Measurements from ENCODE around the gene HDAC9. TPM values are rescaled to one million over a fixed set of nuclear protein-coding genes. Genes with fewer than 3 reads are reported as not detected.

The HDAC9 gene
- total RNA-seq, 1 experiment from 2014 or later, result 7.7 TPM

DNA sequence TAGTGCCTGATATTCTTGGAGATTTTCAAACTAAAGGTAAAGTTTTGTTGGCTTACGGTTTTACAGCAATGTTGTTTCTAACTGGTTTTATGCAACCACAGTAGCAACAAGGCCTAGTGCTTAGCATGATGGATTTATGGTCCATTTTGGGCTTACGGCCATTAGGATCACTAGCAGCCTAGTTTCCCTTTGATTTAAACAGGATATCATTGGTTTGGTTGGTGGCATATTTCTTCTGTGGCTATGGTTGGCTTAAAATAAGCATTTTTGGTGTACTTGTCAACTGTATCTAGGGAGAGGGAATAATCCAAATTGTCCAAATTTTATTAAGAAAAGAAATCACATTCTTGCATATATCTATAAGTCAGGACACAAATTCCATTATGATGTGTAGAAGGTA is 194.0 kb downstream of the HDAC9 start:
- Histone ChIP-seq H3K79me2 (ENCODE audit: insufficient read depth, low read length) (no peaks in the 10 kb centered on the region), H3K9me3 (ENCODE audit: control insufficient read depth, low read depth, low read length) (no peaks in the 10 kb centered on the region), H3K23ac (ENCODE audit: insufficient read length, low read depth, low read length) (no peak overlapping the region), H2BK120ac (ENCODE audit: low read depth, low read length, poor library complexity, severe bottlenecking) (no peak overlapping the region), H3K27me3 (ENCODE audit: insufficient read depth, low read length) (no peaks in the 10 kb centered on the region), H3K14ac (ENCODE audit: insufficient read depth, low read length) (no peak overlapping the region), H3K4ac (ENCODE audit: low read depth, low read length) (no peak overlapping the region), H2BK20ac (ENCODE audit: low read depth, low read length, poor library complexity, severe bottlenecking) (no peak overlapping the region), H2AFZ (ENCODE audit: low read length) (no peak overlapping the region), H4K8ac (replicated peaks; ENCODE audit: insufficient read length, low read depth, low read length) (no peak overlapping the region), H3K79me1 (ENCODE audit: insufficient read depth, low read depth, low read length, poor library complexity, severe bottlenecking) (no peaks in the 10 kb centered on the region), H2BK5ac (ENCODE audit: insufficient read length, low read length) (no peak overlapping the region), H4K5ac (ENCODE audit: insufficient read length, low read depth, low read length) (no peak overlapping the region), H3K9ac (ENCODE audit: extremely low read depth, insufficient read length, low read length) (no peak overlapping the region), H3T11ph (ENCODE audit: low read length) (no peak overlapping the region), H4K20me1 (ENCODE audit: control insufficient read depth, insufficient read depth, insufficient read length) (no peaks in the 10 kb centered on the region), H3K56ac (ENCODE audit: insufficient read length, low read depth, low read length) (no peak overlapping the region), H3K4me2 (ENCODE audit: insufficient read depth, insufficient read length, low read length) (no peak overlapping the region), H3K23me2 (ENCODE audit: insufficient read length, low read depth, low read length, poor library complexity, severe bottlenecking) (no peaks in the 10 kb centered on the region), H3K27ac (ENCODE audit: insufficient read length, low read depth, low read length) (no peak overlapping the region), H4K91ac (ENCODE audit: insufficient read length, low read depth, low read length) (no peak overlapping the region), H3K4me1 (ENCODE audit: insufficient read depth, low read length) (no peaks in the 10 kb centered on the region), H3K18ac (ENCODE audit: insufficient read length, low read depth, low read length) (no peak overlapping the region), H2BK12ac (ENCODE audit: insufficient read length, low read depth, low read length) (no peak overlapping the region), H2AK5ac (ENCODE audit: insufficient read length, low read length) (no peak overlapping the region), H2BK15ac (ENCODE audit: low read depth, low read length) (no peak overlapping the region)
- no peak for DNase-seq
- Mint-ChIP-seq H3K27ac (no peak overlapping the region), H3K4me3 (no peak overlapping the region), H3K36me3 (ENCODE audit: insufficient read depth in 1 of 3, low read depth in 3 of 3) (no peaks in the 10 kb centered on the region), H3K27me3 (ENCODE audit: low read depth) (no peaks in the 10 kb centered on the region), H3K9me3 (no peaks in the 10 kb centered on the region), H3K4me1 (no peaks in the 10 kb centered on the region)
- no CpG with 5 or more reads among the region's 2 CpGs for WGBS (ENCODE audit: extremely low coverage, insufficient read length, low lambda C conversion rate)
- TF ChIP-seq, protein P1, sequence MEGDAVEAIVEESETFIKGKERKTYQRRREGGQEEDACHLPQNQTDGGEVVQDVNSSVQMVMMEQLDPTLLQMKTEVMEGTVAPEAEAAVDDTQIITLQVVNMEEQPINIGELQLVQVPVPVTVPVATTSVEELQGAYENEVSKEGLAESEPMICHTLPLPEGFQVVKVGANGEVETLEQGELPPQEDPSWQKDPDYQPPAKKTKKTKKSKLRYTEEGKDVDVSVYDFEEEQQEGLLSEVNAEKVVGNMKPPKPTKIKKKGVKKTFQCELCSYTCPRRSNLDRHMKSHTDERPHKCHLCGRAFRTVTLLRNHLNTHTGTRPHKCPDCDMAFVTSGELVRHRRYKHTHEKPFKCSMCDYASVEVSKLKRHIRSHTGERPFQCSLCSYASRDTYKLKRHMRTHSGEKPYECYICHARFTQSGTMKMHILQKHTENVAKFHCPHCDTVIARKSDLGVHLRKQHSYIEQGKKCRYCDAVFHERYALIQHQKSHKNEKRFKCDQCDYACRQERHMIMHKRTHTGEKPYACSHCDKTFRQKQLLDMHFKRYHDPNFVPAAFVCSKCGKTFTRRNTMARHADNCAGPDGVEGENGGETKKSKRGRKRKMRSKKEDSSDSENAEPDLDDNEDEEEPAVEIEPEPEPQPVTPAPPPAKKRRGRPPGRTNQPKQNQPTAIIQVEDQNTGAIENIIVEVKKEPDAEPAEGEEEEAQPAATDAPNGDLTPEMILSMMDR (conservative IDR thresholded peaks at IDR 0.05), result no peak

Measured in H9 (cell line).